ENCODE results near the gene MTCH2. TPM values are rescaled to one million over a fixed set of nuclear protein-coding genes. Genes with fewer than 3 reads are reported as not detected.

MTCH2 gene
- total RNA-seq (2021; ENCODE audit: unreplicated experiment) (230 TPM), Bru-seq, nascent RNA (percentile 84 among the genes with signal in this experiment), BruChase-seq, experiment 1, labeled RNA remaining after a 2-hour chase (percentile 87 among the genes with signal in this experiment), BruChase-seq, experiment 2, labeled RNA remaining after a 6-hour chase (percentile 91 among the genes with signal in this experiment)
- 206 TPM for polyA plus RNA-seq (2012; ENCODE audit: insufficient read length)
- long read RNA-seq, transcript MTCH2-201 (13 exons, 2,587 nt), result major isoform, 211 of 300 reads
- long read RNA-seq, partial matches to known transcripts, result 44 of 300 reads
- long read RNA-seq, other reads (novel, unspliced or antisense), result 45 of 300 reads

DNA sequence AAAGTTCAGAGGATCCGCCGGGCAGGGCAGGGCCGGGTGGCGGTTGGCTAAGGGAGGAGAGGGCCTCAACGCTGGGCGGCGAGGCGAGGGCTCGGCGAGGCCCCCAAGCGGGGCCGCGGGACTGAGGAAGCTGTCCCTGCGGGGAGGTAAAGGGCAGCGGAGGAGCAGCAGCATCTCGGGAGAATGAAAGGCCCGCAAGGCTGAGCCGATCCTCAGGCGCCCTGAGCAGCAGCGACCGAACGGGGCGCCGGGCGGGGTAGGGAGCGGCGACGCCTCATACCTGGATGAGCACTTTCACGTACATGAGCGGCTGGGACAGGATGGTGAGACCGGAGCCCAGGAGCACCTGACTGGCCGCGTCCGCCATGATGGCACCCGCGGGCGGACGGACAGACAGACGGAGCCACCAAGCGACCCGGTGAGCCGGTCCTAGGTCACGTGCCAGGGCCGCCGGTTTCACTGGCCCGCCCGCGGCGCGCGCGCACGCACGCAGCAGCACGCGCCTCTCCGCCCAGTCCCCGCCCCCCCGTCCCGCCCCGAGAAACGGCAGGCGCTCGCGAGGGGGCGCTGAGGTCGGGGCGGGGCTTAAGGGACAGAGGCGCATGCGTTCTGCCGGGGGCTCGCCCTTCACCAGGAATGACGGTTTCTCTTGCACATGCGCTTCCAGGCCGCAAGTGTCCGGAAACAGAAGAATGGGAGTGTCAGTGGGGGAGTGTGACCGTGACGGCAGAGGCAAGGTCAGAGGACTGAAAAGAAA lies at the start of gene MTCH2:
TSS of gene MTCH2 (minus strand) at position 461 of the 757 bp plus-strand sequence. CDS start at position 367, 94 bp downstream.
- TF ChIP-seq TCF7L2 (IDR thresholded peaks at IDR 0.05; ENCODE audit: low read depth, low read length) (peak; percentile 67; the same call in 1 of the 2 replicates), REST (IDR thresholded peaks at IDR 0.05; ENCODE audit: insufficient read depth in 1 of 2, low read depth in 2 of 2, low read length in 1 of 2) (0 out of 4 replicates have a peak, but pooled peaks of 1 of the 2 experiments have one; percentile 60), POLR2AphosphoS5 (IDR thresholded peaks at IDR 0.05; ENCODE audit: low read depth, low read length) (peak; percentile 92), CTCF (IDR thresholded peaks at IDR 0.05) (no peak), SIN3A (IDR thresholded peaks at IDR 0.05; ENCODE audit: borderline replicate concordance, insufficient read depth, low read depth, low read length) (peak; percentile 64; the same call in 1 of the 2 replicates)
- Histone ChIP-seq H3K4me1 (ENCODE audit: control insufficient read depth, insufficient read depth, low read length) (peaks cover 8% of the 10 kb centered on the region; the same call in 1 of the 2 replicates), H3K27me3 (ENCODE audit: control insufficient read depth, insufficient read depth, low read length) (no peaks in the 10 kb centered on the region), H3K27ac (ENCODE audit: low read length) (peak within 1 kb of the TSS; percentile 96), H3K9me3 (ENCODE audit: control insufficient read depth, insufficient read depth, low read depth, low read length) (no peaks in the 10 kb centered on the region), H3K36me3 (ENCODE audit: control insufficient read depth, insufficient read depth, low read length) (peaks cover 11% of the 10 kb centered on the region; the same call in 1 of the 2 replicates), H3K4me3 (ENCODE audit: low read depth in 2 of 2, low read length in 2 of 2) (peak within 1 kb of the TSS; percentile 73 to 88)
- peak; percentile 95 for ATAC-seq
- intact Hi-C loops (cut with micrococcal nuclease; ENCODE audit: unreplicated experiment) (loop anchor here (2.0 kb wide), 1 partner anchor 75 kb away; no protein-coding TSS in a partner anchor), in situ Hi-C loops (cut with HindIII; ENCODE audit: low pct_unique_long_range_greater_than_20kb, low sequenced_read_pairs) (no loop called here)
- POLR2A ChIA-PET, result no interaction called here
- CTCF ChIA-PET, result interaction anchor here (0.6 kb wide), 1 partner anchor 109 kb away, joined by 9 read pairs; no protein-coding TSS in a partner anchor
- DNase-seq (ENCODE audit: low read depth, low spot score), result peak; percentile 85
- BruUV-seq (replicated peaks), result no TSS peak

DNA sequence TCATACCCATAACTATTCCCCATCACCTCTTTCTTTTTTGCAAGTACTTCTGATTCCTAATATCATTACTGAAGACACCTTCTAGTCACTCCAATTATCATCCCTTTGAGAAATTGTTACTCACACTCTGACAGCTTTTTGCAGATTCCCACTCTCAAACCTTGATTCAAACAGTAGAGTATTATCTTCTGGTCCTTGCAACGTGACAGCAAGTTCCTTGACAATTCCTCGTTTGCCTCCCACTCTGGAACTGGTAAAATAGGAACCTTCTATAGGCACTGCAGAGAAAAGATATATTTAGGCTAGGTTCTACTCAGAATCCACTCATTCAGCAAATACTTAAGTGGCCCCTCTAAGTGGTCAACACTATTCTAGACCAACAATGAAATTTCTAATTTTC lies 49.6 kb upstream of the MTCH2 start:
- Histone ChIP-seq H3K36me3 (ENCODE audit: control insufficient read depth, insufficient read depth, low read length) (no peaks in the 10 kb centered on the region), H3K4me3 (ENCODE audit: low read depth in 2 of 2, low read length in 2 of 2) (no peak overlapping the region), H3K4me1 (ENCODE audit: control insufficient read depth, insufficient read depth, low read length) (no peaks in the 10 kb centered on the region), H3K9me3 (ENCODE audit: control insufficient read depth, insufficient read depth, low read depth, low read length) (no peaks in the 10 kb centered on the region), H3K27me3 (ENCODE audit: control insufficient read depth, insufficient read depth, low read length) (no peaks in the 10 kb centered on the region), H3K27ac (ENCODE audit: low read length) (no peak overlapping the region)
- ATAC-seq (no peak), DNase-seq (ENCODE audit: low read depth, low spot score) (no peak)
- no TSS peak for BruUV-seq (replicated peaks)
- TF ChIP-seq POLR2AphosphoS5 (IDR thresholded peaks at IDR 0.05; ENCODE audit: low read depth, low read length), result no peak
- no peak for TF ChIP-seq CTCF (IDR thresholded peaks at IDR 0.05)
- TF ChIP-seq REST (IDR thresholded peaks at IDR 0.05; ENCODE audit: insufficient read depth in 1 of 2, low read depth in 2 of 2, low read length in 1 of 2), result no peak
- no peak for TF ChIP-seq TCF7L2 (IDR thresholded peaks at IDR 0.05; ENCODE audit: low read depth, low read length)
- no peak for TF ChIP-seq SIN3A (IDR thresholded peaks at IDR 0.05; ENCODE audit: borderline replicate concordance, insufficient read depth, low read depth, low read length)
- intact Hi-C loops (cut with micrococcal nuclease; ENCODE audit: unreplicated experiment) (no loop called here), in situ Hi-C loops (cut with HindIII; ENCODE audit: low pct_unique_long_range_greater_than_20kb, low sequenced_read_pairs) (no loop called here)
- ChIA-PET CTCF (no interaction called here), POLR2A (no interaction called here)

Measured in Panc1 (cell line).